GM18520 (cell line): ENCODE measurements around the gene BEST4.
"Not testable (repeated sequence)": the region's sequence is repeated elsewhere in the genome, so short reads cannot be mapped to it uniquely, and the experiment has no call there.

Experiments used
- ATAC-seq: cut with Tn5 transposase; IDR thresholded peaks from one replicate; pipeline ENCODE4 v1.9.1; 2021; ENCODE audit not compliant: unreplicated experiment

The BEST4 gene

GRCh38 chr1:44788120-44788860 is at the start of gene BEST4:
BEST4 (minus strand) TSS chr1:44788170; CDS start chr1:44787705, 465 bp downstream.
- no peak for ATAC-seq

GRCh38 chr1:44835738-44836675 is 48.0 kb upstream of the BEST4 start:
- ATAC-seq: peak; percentile 52

GRCh38 chr1:44834328-44834727 is 46.4 kb upstream of the BEST4 start:
- ATAC-seq: no peak

- ATAC-seq: no peak
Measured at GRCh38 chr1:44832056-44832705, 44.2 kb upstream of the BEST4 start.

- no peak for ATAC-seq
Measured at GRCh38 chr1:44831516-44831915, 43.5 kb upstream of the BEST4 start.

- ATAC-seq: no peak
Measured at GRCh38 chr1:44830900-44831304, 42.9 kb upstream of the BEST4 start.

GRCh38 chr1:44829506-44830384 is 41.8 kb upstream of the BEST4 start:
- ATAC-seq: no peak

GRCh38 chr1:44828841-44829440 is 41.0 kb upstream of the BEST4 start:
- no peak for ATAC-seq

- ATAC-seq: no peak
Measured at GRCh38 chr1:44828003-44828651, 40.2 kb upstream of the BEST4 start.

GRCh38 chr1:44827197-44828002 is 39.4 kb upstream of the BEST4 start:
- no peak for ATAC-seq

- no peak for ATAC-seq
Measured at GRCh38 chr1:44826375-44827196, 38.6 kb upstream of the BEST4 start.

GRCh38 chr1:44824392-44824791 is 36.4 kb upstream of the BEST4 start:
- not testable (repeated sequence) for ATAC-seq

- no peak for ATAC-seq
Measured at GRCh38 chr1:44822981-44823451, 35.0 kb upstream of the BEST4 start.

- ATAC-seq: no peak
Measured at GRCh38 chr1:44822131-44822701, 34.2 kb upstream of the BEST4 start.

GRCh38 chr1:44821240-44821715 is 33.3 kb upstream of the BEST4 start:
- no peak for ATAC-seq

- no peak for ATAC-seq
Measured at GRCh38 chr1:44820328-44821239, 32.6 kb upstream of the BEST4 start.
